Vagina (tissue), 2 donors: ENCODE data around the gene ENTREP1.

ENCODE experiments used
- POLR2AphosphoS5 ChIP-seq, 2 donors: sonication (generic); formaldehyde crosslinking; IDR thresholded peaks; one replicate each; pipeline ENCODE4 v1.9.0; 2017; ENCODE audit warnings: antibody characterized with exemption in 2 of 2, mild to moderate bottlenecking in 2 of 2, low read depth in 1 of 2; ENCODE audit not compliant: insufficient read depth in 1 of 2
- TF ChIP-seq, protein P1 (sequence below), 3 experiments: fragments of 450-650 bp in 2 of 3; fragments of 200-600 bp in 1 of 3; sonication (generic) in 1 of 3; IDR thresholded peaks; one replicate each; pipeline ENCODE4 v1.5.1; 2017 to 2019; ENCODE audit warnings: antibody characterized with exemption in 3 of 3, mild to moderate bottlenecking in 2 of 3, moderate library complexity in 2 of 3

DNA sequence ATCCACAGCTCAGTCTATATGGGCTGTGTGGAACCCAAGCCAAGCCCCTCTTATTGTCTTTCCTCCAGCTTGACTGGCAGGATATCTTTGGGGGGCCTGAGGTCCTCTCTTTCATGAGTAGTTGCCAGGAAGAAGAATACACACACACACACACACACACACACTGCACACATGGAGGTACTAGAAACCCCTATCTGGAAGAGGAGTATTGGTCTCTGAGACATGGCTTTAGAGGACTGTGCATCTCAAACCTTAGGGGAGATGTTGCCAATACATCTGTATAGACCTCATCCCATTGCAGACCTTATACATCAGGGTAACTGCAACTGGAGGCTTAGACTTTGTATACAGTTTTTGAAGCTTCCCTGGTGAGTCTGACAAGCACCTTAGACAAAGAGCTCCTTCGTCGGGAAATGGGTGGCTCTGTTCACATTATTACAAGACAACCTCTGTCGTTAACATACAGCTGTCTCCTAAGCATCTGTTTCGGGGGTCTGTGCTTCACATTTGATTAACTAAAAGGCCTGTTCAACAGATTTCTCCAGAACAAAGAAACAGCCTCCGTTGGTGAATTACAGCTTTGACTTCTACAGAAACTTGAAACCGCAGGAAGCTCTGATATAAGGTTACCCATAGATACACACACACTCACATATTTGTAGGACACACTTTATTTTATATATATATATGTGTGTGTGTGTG, 5.5 kb upstream of the ENTREP1 start:
- TF ChIP-seq, protein P1, sequence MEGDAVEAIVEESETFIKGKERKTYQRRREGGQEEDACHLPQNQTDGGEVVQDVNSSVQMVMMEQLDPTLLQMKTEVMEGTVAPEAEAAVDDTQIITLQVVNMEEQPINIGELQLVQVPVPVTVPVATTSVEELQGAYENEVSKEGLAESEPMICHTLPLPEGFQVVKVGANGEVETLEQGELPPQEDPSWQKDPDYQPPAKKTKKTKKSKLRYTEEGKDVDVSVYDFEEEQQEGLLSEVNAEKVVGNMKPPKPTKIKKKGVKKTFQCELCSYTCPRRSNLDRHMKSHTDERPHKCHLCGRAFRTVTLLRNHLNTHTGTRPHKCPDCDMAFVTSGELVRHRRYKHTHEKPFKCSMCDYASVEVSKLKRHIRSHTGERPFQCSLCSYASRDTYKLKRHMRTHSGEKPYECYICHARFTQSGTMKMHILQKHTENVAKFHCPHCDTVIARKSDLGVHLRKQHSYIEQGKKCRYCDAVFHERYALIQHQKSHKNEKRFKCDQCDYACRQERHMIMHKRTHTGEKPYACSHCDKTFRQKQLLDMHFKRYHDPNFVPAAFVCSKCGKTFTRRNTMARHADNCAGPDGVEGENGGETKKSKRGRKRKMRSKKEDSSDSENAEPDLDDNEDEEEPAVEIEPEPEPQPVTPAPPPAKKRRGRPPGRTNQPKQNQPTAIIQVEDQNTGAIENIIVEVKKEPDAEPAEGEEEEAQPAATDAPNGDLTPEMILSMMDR (IDR thresholded peaks at IDR 0.05), result no peak
- no peak for TF ChIP-seq POLR2AphosphoS5 (IDR thresholded peaks at IDR 0.05; ENCODE audit: insufficient read depth in 1 of 2, low read depth in 1 of 2)
